GM12891 (cell line): ENCODE measurements around the gene REPIN1.

ENCODE experiments used
- PAX5 ChIP-seq: IDR thresholded peaks from 2 replicates; pipeline ENCODE4 v1.6.1; 2011; ENCODE audit warnings: low read length, moderate library complexity, mild to moderate bottlenecking; ENCODE audit not compliant: insufficient read depth, severe bottlenecking
- POLR2A ChIP-seq: IDR thresholded peaks from 2 replicates; pipeline ENCODE4 v1.6.1; 2011; ENCODE audit warnings: low read depth, low read length, control low read depth
- POLR2AphosphoS5 ChIP-seq: IDR thresholded peaks from 2 replicates; pipeline ENCODE4 v1.6.1; 2011; ENCODE audit warnings: low read depth, low read length, control low read depth
- SPI1 ChIP-seq: IDR thresholded peaks from 2 replicates; pipeline ENCODE4 v1.6.1; 2011; ENCODE audit warnings: low read depth, low read length, control low read depth
- TAF1 ChIP-seq: IDR thresholded peaks from 2 replicates; pipeline ENCODE4 v1.6.1; 2011; ENCODE audit warnings: low read depth, low read length, control low read depth

DNA sequence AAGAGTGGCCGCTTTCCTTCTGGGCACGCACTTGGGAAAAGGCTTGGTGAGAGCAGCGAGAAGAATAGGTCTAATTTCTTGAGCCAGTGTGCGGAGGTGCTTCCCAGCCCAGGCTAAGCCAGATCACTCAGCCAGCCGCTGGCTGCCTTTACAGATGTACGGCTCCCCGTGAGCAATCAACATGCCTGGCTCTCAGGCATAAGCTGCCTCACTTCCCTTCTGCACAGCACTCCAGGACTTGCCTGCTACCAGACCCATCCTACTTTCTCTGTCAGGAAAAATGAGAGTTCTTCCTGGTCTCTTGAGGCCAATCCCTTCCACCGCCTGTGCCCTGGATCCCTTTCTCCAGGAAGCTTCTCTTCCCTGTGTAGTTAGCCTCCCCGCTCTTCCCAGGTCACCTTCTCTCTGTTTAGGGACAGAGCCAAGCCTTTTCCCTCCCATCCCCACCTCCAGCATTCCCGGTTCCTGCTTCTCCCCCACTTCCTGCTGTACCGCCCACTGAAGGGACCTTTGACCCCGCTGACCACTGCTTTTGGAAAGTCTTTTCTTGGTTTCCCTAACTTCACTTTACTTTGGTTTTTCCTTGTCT lies 44.2 kb upstream of the REPIN1 start:
- TF ChIP-seq POLR2A: no peak
- TF ChIP-seq POLR2AphosphoS5: no peak
- TF ChIP-seq PAX5: no peak
- TF ChIP-seq SPI1: 0 out of 2 replicates have a peak, but pooled peaks have one; percentile 29
- no peak for TF ChIP-seq TAF1
